Measurements from ENCODE around the gene OXER1.
A peak's percentile ranks its signal among the peaks of the same experiment; 100 is the strongest.

OXER1 gene

GRCh38 chr2:42796427-42797248, 32.7 kb upstream of the OXER1 start:
- no peak for DNase-seq (ENCODE audit: low read depth, low spot score)
- Histone ChIP-seq H3K9ac (ENCODE audit: insufficient read length) (no peak overlapping the region), H3K4me3 (no peak overlapping the region), H3K27ac (no peak overlapping the region), H3K9me3 (ENCODE audit: low read depth, low read length) (no peaks in the 10 kb centered on the region), H3K36me3 (ENCODE audit: insufficient read depth, low read length) (no peaks in the 10 kb centered on the region)
- TF ChIP-seq FOXP2 (optimal IDR thresholded peaks at IDR 0.05; ENCODE audit: control extremely low read depth, extremely low read length, insufficient read depth) (no peak), POLR2AphosphoS5 (IDR thresholded peaks at IDR 0.05; ENCODE audit: borderline replicate concordance, low read depth, low read length) (no peak), EZH2 (IDR thresholded peaks at IDR 0.05) (no peak)

- TF ChIP-seq FOXP2 (optimal IDR thresholded peaks at IDR 0.05; ENCODE audit: control extremely low read depth, extremely low read length, insufficient read depth) (no peak), POLR2AphosphoS5 (IDR thresholded peaks at IDR 0.05; ENCODE audit: borderline replicate concordance, low read depth, low read length) (no peak)
- H3K4me3 ChIP-seq: no peak overlapping the region
- no peak for DNase-seq (ENCODE audit: low read depth, low spot score)
- H3K9ac ChIP-seq (ENCODE audit: insufficient read length): no peak overlapping the region
- no peak overlapping the region for H3K27ac ChIP-seq
- H3K9me3 ChIP-seq (ENCODE audit: low read depth, low read length): no peaks in the 10 kb centered on the region
- no peaks in the 10 kb centered on the region for H3K36me3 ChIP-seq (ENCODE audit: insufficient read depth, low read length)
These were observed 31.9 kb upstream of the OXER1 start for GRCh38 chr2:42795841-42796301.

- DNase-seq (ENCODE audit: low read depth, low spot score): no peak
- Histone ChIP-seq H3K9ac (ENCODE audit: insufficient read length) (no peak overlapping the region), H3K36me3 (ENCODE audit: insufficient read depth, low read length) (no peaks in the 10 kb centered on the region), H3K4me3 (no peak overlapping the region), H3K27ac (no peak overlapping the region), H3K9me3 (ENCODE audit: low read depth, low read length) (no peaks in the 10 kb centered on the region)
- TF ChIP-seq EZH2 (IDR thresholded peaks at IDR 0.05) (no peak), FOXP2 (optimal IDR thresholded peaks at IDR 0.05; ENCODE audit: control extremely low read depth, extremely low read length, insufficient read depth) (no peak), POLR2AphosphoS5 (IDR thresholded peaks at IDR 0.05; ENCODE audit: borderline replicate concordance, low read depth, low read length) (no peak)
These were observed 31.3 kb upstream of the OXER1 start for GRCh38 chr2:42795275-42795674.

- Histone ChIP-seq H3K9me3 (ENCODE audit: low read depth, low read length) (no peaks in the 10 kb centered on the region), H3K27ac (peak overlapping the region; percentile 88), H3K9ac (ENCODE audit: insufficient read length) (no peak overlapping the region), H3K36me3 (ENCODE audit: insufficient read depth, low read length) (no peaks in the 10 kb centered on the region), H3K4me3 (no peak overlapping the region)
- DNase-seq (ENCODE audit: low read depth, low spot score): no peak
- TF ChIP-seq EZH2 (IDR thresholded peaks at IDR 0.05) (no peak), FOXP2 (optimal IDR thresholded peaks at IDR 0.05; ENCODE audit: control extremely low read depth, extremely low read length, insufficient read depth) (no peak), POLR2AphosphoS5 (IDR thresholded peaks at IDR 0.05; ENCODE audit: borderline replicate concordance, low read depth, low read length) (no peak)
These were observed 30.5 kb upstream of the OXER1 start for GRCh38 chr2:42794271-42795046.

GRCh38 chr2:42793334-42794270, 29.7 kb upstream of the OXER1 start:
- Histone ChIP-seq H3K9me3 (ENCODE audit: low read depth, low read length) (no peaks in the 10 kb centered on the region), H3K4me3 (peak overlapping the region; percentile 64), H3K9ac (ENCODE audit: insufficient read length) (no peak overlapping the region), H3K36me3 (ENCODE audit: insufficient read depth, low read length) (no peaks in the 10 kb centered on the region), H3K27ac (peak overlapping the region; percentile 88)
- TF ChIP-seq POLR2AphosphoS5 (IDR thresholded peaks at IDR 0.05; ENCODE audit: borderline replicate concordance, low read depth, low read length) (no peak), EZH2 (IDR thresholded peaks at IDR 0.05) (no peak), FOXP2 (optimal IDR thresholded peaks at IDR 0.05; ENCODE audit: control extremely low read depth, extremely low read length, insufficient read depth) (no peak)
- peak; percentile 47 for DNase-seq (ENCODE audit: low read depth, low spot score)

GRCh38 chr2:42792583-42793333, 28.8 kb upstream of the OXER1 start, which contains the start of gene HAAO:
TSS of gene HAAO (minus strand) at chr2:42792583. CDS start at chr2:42792536, 47 bp downstream.
- H3K27ac ChIP-seq: peak within 1 kb of the TSS; percentile 88
- peak within 1 kb of the TSS; percentile 64 for H3K4me3 ChIP-seq
- no peak for DNase-seq (ENCODE audit: low read depth, low spot score)

GRCh38 chr2:42792087-42792582, 28.2 kb upstream of the OXER1 start:
- H3K9me3 ChIP-seq (ENCODE audit: low read depth, low read length): no peaks in the 10 kb centered on the region
- no peak overlapping the region for H3K4me3 ChIP-seq
- H3K9ac ChIP-seq (ENCODE audit: insufficient read length): no peak overlapping the region
- TF ChIP-seq FOXP2 (optimal IDR thresholded peaks at IDR 0.05; ENCODE audit: control extremely low read depth, extremely low read length, insufficient read depth): no peak
- TF ChIP-seq EZH2 (IDR thresholded peaks at IDR 0.05): no peak
- TF ChIP-seq POLR2AphosphoS5 (IDR thresholded peaks at IDR 0.05; ENCODE audit: borderline replicate concordance, low read depth, low read length): no peak
- no peak for DNase-seq (ENCODE audit: low read depth, low spot score)
- H3K27ac ChIP-seq: no peak overlapping the region
- H3K36me3 ChIP-seq (ENCODE audit: insufficient read depth, low read length): no peaks in the 10 kb centered on the region

More at GRCh38 chr2:42792583-42793333, 28.8 kb upstream of the OXER1 start, which contains the start of gene HAAO:
- Histone ChIP-seq H3K9ac (ENCODE audit: insufficient read length) (no peak within 1 kb of the TSS), H3K36me3 (ENCODE audit: insufficient read depth, low read length) (no peaks in the 10 kb centered on the region), H3K9me3 (ENCODE audit: low read depth, low read length) (no peaks in the 10 kb centered on the region)
- TF ChIP-seq FOXP2 (optimal IDR thresholded peaks at IDR 0.05; ENCODE audit: control extremely low read depth, extremely low read length, insufficient read depth) (no peak), EZH2 (IDR thresholded peaks at IDR 0.05) (no peak), POLR2AphosphoS5 (IDR thresholded peaks at IDR 0.05; ENCODE audit: borderline replicate concordance, low read depth, low read length) (no peak)

All from SK-N-MC (cell line).